Nephron progenitor cell (in vitro differentiated cells): ENCODE results near the gene MMP23B.
"Not testable (repeated sequence)": the region's sequence is repeated elsewhere in the genome, so short reads cannot be mapped to it uniquely, and the experiment has no call there.

Experiments used
- DNase-seq: peaks from one replicate; pipeline ENCODE4 v3.0.0; 2021
- H3K27ac Mint-ChIP-seq: 2 replicates; pipeline ENCODE4 v1.8.0; 2021; ENCODE audit warnings: mild to moderate bottlenecking, moderate library complexity, mixed read lengths
- H3K27me3 Mint-ChIP-seq: 2 replicates; pipeline ENCODE4 v1.8.0; 2021; ENCODE audit warnings: mild to moderate bottlenecking, low read depth, mixed read lengths; ENCODE audit not compliant: poor library complexity
- H3K36me3 Mint-ChIP-seq: 2 replicates; pipeline ENCODE4 v1.8.0; 2021; ENCODE audit warnings: low read depth, mixed read lengths
- H3K4me1 Mint-ChIP-seq: 2 replicates; pipeline ENCODE4 v1.8.0; 2021; ENCODE audit warnings: mixed read lengths
- H3K4me3 Mint-ChIP-seq: 2 replicates; pipeline ENCODE4 v1.8.0; 2021; ENCODE audit warnings: mild to moderate bottlenecking, moderate library complexity, mixed read lengths
- H3K9me3 Mint-ChIP-seq: 2 replicates; pipeline ENCODE4 v1.8.0; 2021; ENCODE audit warnings: mild to moderate bottlenecking, moderate library complexity, mixed read lengths
- CTCF ChIP-seq: fragments of 200-600 bp; sonication (generic); IDR thresholded peaks from 2 replicates; pipeline ENCODE4 v1.5.0; 2021; ENCODE audit warnings: antibody characterized with exemption

The MMP23B gene

DNA sequence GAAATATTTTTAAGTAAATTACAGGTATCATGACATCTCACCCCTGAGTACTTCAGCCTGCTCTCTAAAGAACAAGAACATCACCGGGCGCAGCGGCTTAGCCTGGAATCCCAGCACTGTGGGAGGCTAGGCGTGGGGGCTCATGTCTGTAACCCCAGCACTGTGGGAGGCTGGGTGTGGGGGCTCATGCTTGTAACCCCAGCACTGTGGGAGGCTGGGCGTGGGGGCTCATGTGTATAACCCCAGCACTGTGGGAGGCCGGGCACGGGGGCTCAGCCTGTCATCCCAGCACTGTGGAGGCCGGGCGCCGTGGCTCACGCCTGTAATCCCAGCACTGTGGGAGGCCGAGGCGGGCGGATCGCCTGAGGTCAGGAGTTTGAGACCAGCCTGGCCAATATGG lies 34.6 kb downstream of the MMP23B start:
- H3K9me3 Mint-ChIP-seq: no peaks in the 10 kb centered on the region
- no peaks in the 10 kb centered on the region for H3K27me3 Mint-ChIP-seq
- no peak for TF ChIP-seq CTCF
- H3K36me3 Mint-ChIP-seq: peaks cover 14% of the 10 kb centered on the region
- no peak overlapping the region for H3K4me3 Mint-ChIP-seq
- no peaks in the 10 kb centered on the region for H3K4me1 Mint-ChIP-seq
- H3K27ac Mint-ChIP-seq: no peak overlapping the region
- DNase-seq: no peak

DNA sequence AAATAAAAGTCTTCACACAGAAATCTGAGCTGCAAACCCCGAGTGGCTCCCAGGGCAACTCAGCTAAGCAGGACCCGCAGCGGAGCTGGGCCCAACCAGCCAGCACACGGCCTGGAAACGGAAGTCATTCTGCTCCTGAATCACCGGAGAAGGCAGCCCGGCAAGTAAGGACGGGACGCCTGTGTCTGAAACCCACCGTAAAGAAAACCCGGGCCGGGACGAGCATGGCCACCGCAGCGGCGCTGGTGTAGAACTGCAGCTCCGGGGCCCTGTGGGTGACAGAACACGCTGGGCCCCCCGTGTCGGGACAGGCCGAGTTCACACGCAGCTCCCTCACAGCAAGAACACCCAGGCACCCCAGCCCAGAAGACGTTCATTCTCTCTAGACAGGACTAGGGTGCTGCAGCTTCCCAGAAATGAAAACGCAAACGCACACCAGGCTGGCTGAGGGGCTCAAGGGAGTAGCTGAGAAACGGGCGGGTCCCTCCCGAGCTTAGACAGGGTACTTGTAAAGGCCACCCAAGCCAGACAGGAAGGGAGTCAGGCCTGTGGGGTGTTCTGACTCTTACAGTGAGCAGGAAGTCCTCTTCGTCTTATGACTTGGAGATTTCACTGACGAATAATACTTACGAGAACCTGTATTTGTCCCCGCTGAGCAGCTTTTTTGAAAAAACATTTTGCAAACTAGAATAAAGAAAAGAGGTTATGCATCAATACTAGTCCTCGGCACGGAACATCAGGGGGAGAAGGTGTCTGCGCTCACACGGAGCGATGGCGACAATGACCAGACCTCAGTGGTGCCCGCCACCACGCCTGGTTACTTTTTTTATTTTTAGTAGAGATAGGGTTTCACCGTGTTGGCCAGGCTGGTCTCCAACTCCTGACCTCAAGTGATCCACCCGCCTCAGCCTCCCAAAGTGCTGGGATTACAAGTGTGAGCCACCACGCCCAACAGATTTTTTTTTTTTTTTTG lies 37.8 kb downstream of the MMP23B start:
- Mint-ChIP-seq H3K4me1 (no peaks in the 10 kb centered on the region), H3K27ac (no peak overlapping the region)
- TF ChIP-seq CTCF: no peak

GRCh38 chr1:1670866-1671265 lies 38.9 kb downstream of the MMP23B start:
- DNase-seq: no peak
- no peak overlapping the region for H3K27ac Mint-ChIP-seq

More for the DNA sequence above, 37.8 kb downstream of the MMP23B start:
- no peaks in the 10 kb centered on the region for H3K27me3 Mint-ChIP-seq
- H3K9me3 Mint-ChIP-seq: no peaks in the 10 kb centered on the region
- H3K36me3 Mint-ChIP-seq: peaks cover 31% of the 10 kb centered on the region
- no peak for DNase-seq
- no peak overlapping the region for H3K4me3 Mint-ChIP-seq

DNA sequence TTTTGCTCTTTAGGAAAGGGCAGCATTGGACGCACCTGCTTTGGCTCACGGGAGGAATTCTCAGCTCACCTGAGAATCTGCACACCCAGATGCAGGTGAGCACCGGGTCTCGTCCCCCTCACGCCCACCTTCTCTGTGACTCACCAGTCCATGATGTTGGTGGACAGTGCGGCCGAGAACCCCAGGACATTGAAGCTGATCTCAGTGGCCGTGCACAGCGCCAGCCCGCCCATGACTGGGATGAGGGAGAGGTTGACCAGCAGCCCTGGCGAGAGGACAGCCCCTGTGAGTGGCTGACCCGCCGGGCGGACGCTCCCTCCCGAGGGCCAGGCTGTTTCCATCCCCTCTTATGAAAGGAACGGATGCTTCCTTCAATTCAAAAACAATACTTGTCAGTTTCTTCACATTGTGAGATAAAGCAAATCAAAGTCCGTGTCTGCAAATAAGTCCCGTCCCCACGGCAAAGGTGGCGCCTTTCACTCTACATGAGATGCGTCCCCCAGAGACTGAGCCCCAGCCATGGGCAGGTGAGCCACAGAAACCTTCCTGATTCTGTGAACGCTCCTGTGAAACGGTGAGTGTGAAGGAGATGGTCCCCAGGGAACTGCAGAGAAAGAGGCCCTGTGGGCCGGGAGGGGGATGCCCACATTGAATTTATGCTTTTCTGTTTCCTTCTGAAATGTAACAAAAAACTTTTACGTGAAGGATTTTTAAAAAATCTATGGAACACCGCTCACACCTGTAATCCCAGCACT lies 39.6 kb downstream of the MMP23B start:
- H3K9me3 Mint-ChIP-seq: no peaks in the 10 kb centered on the region
- no peaks in the 10 kb centered on the region for H3K4me1 Mint-ChIP-seq
- H3K4me3 Mint-ChIP-seq: no peak overlapping the region
- no peaks in the 10 kb centered on the region for H3K27me3 Mint-ChIP-seq
- no peak for TF ChIP-seq CTCF
- peaks cover 32% of the 10 kb centered on the region for H3K36me3 Mint-ChIP-seq
- no peak for DNase-seq
- peak overlapping the region; percentile 59 for H3K27ac Mint-ChIP-seq

More at GRCh38 chr1:1670866-1671265, 38.9 kb downstream of the MMP23B start:
- no peaks in the 10 kb centered on the region for H3K9me3 Mint-ChIP-seq
- peaks cover 32% of the 10 kb centered on the region for H3K36me3 Mint-ChIP-seq
- H3K27me3 Mint-ChIP-seq: no peaks in the 10 kb centered on the region
- no peaks in the 10 kb centered on the region for H3K4me1 Mint-ChIP-seq
- H3K4me3 Mint-ChIP-seq: no peak overlapping the region
- TF ChIP-seq CTCF: no peak

- Mint-ChIP-seq H3K4me1 (no peaks in the 10 kb centered on the region), H3K9me3 (no peaks in the 10 kb centered on the region), H3K27ac (no peak overlapping the region), H3K27me3 (no peaks in the 10 kb centered on the region), H3K4me3 (no peak overlapping the region), H3K36me3 (peaks cover 31% of the 10 kb centered on the region)
- no peak for TF ChIP-seq CTCF
- no peak for DNase-seq
These were observed 40.4 kb downstream of the MMP23B start for GRCh38 chr1:1672181-1672965.

GRCh38 chr1:1674806-1675205 lies 42.8 kb downstream of the MMP23B start:
- H3K4me1 Mint-ChIP-seq: peaks cover 21% of the 10 kb centered on the region
- not testable (repeated sequence) for H3K27me3 Mint-ChIP-seq, H3K4me3 Mint-ChIP-seq, H3K9me3 Mint-ChIP-seq, H3K27ac Mint-ChIP-seq, DNase-seq
- H3K36me3 Mint-ChIP-seq: peaks cover 42% of the 10 kb centered on the region

GRCh38 chr1:1675218-1675617 lies 43.2 kb downstream of the MMP23B start:
- H3K4me3 Mint-ChIP-seq, H3K27me3 Mint-ChIP-seq, H3K27ac Mint-ChIP-seq, DNase-seq, H3K9me3 Mint-ChIP-seq: not testable (repeated sequence)
- H3K36me3 Mint-ChIP-seq: peaks cover 42% of the 10 kb centered on the region
- peaks cover 21% of the 10 kb centered on the region for H3K4me1 Mint-ChIP-seq

DNA sequence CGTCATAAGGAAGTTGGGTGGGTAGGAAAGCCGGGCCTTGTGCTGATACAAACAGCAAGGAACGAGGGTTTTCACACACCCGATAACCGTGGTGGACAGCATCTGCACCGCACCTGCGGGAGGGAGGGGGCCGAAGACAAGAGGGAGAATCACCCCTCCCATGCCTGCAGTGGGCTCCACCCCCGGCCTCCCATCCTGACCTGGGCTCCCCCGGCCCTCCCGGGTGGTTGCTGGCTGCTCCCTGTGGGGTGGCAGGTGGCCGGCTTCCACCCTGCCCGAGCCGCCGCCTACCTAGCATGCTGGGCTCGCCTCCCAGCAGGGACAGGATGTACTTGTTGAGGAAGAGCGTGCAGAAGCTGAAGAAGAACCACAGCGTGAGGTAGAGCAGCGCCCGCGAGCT lies 44.1 kb downstream of the MMP23B start:
- not testable (repeated sequence) for H3K27ac Mint-ChIP-seq, H3K9me3 Mint-ChIP-seq, H3K27me3 Mint-ChIP-seq, DNase-seq, H3K4me3 Mint-ChIP-seq
- H3K36me3 Mint-ChIP-seq: peaks cover 41% of the 10 kb centered on the region
- H3K4me1 Mint-ChIP-seq: peaks cover 21% of the 10 kb centered on the region
